Vagina (tissue), 2 donors: Measurements from ENCODE around the gene TNRC18.
"Not testable (repeated sequence)": the region's sequence is repeated elsewhere in the genome, so short reads cannot be mapped to it uniquely, and the experiment has no call there.

Experiments
- POLR2A ChIP-seq, 2 donors: fragments of 450-650 bp; IDR thresholded peaks; one replicate each; pipeline ENCODE4 v1.6.1; 2017; ENCODE audit warnings: antibody characterized with exemption in 2 of 2, mild to moderate bottlenecking in 2 of 2, moderate library complexity in 2 of 2
- POLR2AphosphoS5 ChIP-seq, 2 donors: sonication (generic); formaldehyde crosslinking; IDR thresholded peaks; one replicate each; pipeline ENCODE4 v1.9.0; 2017; ENCODE audit warnings: antibody characterized with exemption in 2 of 2, mild to moderate bottlenecking in 2 of 2, low read depth in 1 of 2; ENCODE audit not compliant: insufficient read depth in 1 of 2
- TF ChIP-seq, protein P1 (sequence below), 3 experiments: fragments of 450-650 bp in 2 of 3; fragments of 200-600 bp in 1 of 3; sonication (generic) in 1 of 3; IDR thresholded peaks; one replicate each; pipeline ENCODE4 v1.5.1; 2017 to 2019; ENCODE audit warnings: antibody characterized with exemption in 3 of 3, mild to moderate bottlenecking in 2 of 3, moderate library complexity in 2 of 3

GRCh38 chr7:5263066-5263465 lies 160.6 kb downstream of the TNRC18 start:
- TF ChIP-seq, protein P1, sequence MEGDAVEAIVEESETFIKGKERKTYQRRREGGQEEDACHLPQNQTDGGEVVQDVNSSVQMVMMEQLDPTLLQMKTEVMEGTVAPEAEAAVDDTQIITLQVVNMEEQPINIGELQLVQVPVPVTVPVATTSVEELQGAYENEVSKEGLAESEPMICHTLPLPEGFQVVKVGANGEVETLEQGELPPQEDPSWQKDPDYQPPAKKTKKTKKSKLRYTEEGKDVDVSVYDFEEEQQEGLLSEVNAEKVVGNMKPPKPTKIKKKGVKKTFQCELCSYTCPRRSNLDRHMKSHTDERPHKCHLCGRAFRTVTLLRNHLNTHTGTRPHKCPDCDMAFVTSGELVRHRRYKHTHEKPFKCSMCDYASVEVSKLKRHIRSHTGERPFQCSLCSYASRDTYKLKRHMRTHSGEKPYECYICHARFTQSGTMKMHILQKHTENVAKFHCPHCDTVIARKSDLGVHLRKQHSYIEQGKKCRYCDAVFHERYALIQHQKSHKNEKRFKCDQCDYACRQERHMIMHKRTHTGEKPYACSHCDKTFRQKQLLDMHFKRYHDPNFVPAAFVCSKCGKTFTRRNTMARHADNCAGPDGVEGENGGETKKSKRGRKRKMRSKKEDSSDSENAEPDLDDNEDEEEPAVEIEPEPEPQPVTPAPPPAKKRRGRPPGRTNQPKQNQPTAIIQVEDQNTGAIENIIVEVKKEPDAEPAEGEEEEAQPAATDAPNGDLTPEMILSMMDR (IDR thresholded peaks at IDR 0.05) = not testable (repeated sequence)
- TF ChIP-seq POLR2AphosphoS5 (IDR thresholded peaks at IDR 0.05; ENCODE audit: insufficient read depth in 1 of 2, low read depth in 1 of 2); POLR2A (IDR thresholded peaks at IDR 0.05): not testable (repeated sequence)
